ENCODE data around the gene EXOSC9. TPM values are rescaled to one million over a fixed set of nuclear protein-coding genes. Genes with fewer than 3 reads are reported as not detected.

Gene EXOSC9
- total and polyA plus RNA-seq, 2 donors (not counting 1 experiment from before 2014, with no cell fraction given): 15.5 to 33.8 TPM

GRCh38 chr4:121796283-121796682, 4.8 kb upstream of the EXOSC9 start:
- TF ChIP-seq EZH2 (IDR thresholded peaks at IDR 0.05; ENCODE audit: low read length, missing control alignments) (no peak), CTCF (conservative IDR thresholded peaks at IDR 0.05 in 1 of 2, IDR thresholded peaks at IDR 0.05 in 1 of 2; ENCODE audit: low read depth in 1 of 2, low read length in 2 of 2) (no peak)
- H3K27me3 ChIP-seq (ENCODE audit: control insufficient read depth, insufficient read depth, low read length): no peaks in the 10 kb centered on the region
- H2AFZ ChIP-seq (ENCODE audit: low read length): peak overlapping the region; percentile 15
- H3K4me1 ChIP-seq (ENCODE audit: control insufficient read depth, extremely low read depth, insufficient read depth, low read length): peaks cover 5% of the 10 kb centered on the region
- no peaks in the 10 kb centered on the region for H3K36me3 ChIP-seq (ENCODE audit: control insufficient read depth, insufficient read depth, low read length)
- no peak for DNase-seq (ENCODE audit: low read depth in 2 of 2)
- H3K27ac ChIP-seq (ENCODE audit: insufficient read depth, low read length): no peak overlapping the region
- no peak overlapping the region for H3K9ac ChIP-seq (ENCODE audit: insufficient read depth, low read length)
- no peaks in the 10 kb centered on the region for H3K9me3 ChIP-seq (ENCODE audit: control insufficient read depth, insufficient read depth, low read depth, low read length)
- no peaks in the 10 kb centered on the region for H4K20me1 ChIP-seq (ENCODE audit: control insufficient read depth, extremely low read depth, insufficient read depth, low read length)
- H3K79me2 ChIP-seq (ENCODE audit: control insufficient read depth, insufficient read depth, low read length): peaks cover 1% of the 10 kb centered on the region
- H3K4me3 ChIP-seq (replicated peaks in 1 of 4; ENCODE audit: control extremely low read depth in 1 of 4, insufficient read depth in 1 of 4, low read depth in 3 of 4, low read length in 4 of 4): no peak overlapping the region
- H3K4me2 ChIP-seq (ENCODE audit: extremely low read depth, insufficient read depth, low read length): no peak overlapping the region

GRCh38 chr4:121799208-121799823, 1.8 kb upstream of the EXOSC9 start:
- Histone ChIP-seq H3K4me1 (ENCODE audit: control insufficient read depth, extremely low read depth, insufficient read depth, low read length) (peaks cover 7% of the 10 kb centered on the region), H3K36me3 (ENCODE audit: control insufficient read depth, insufficient read depth, low read length) (no peaks in the 10 kb centered on the region), H3K9ac (ENCODE audit: insufficient read depth, low read length) (no peak overlapping the region), H3K9me3 (ENCODE audit: control insufficient read depth, insufficient read depth, low read depth, low read length) (no peaks in the 10 kb centered on the region), H4K20me1 (ENCODE audit: control insufficient read depth, extremely low read depth, insufficient read depth, low read length) (no peaks in the 10 kb centered on the region), H2AFZ (ENCODE audit: low read length) (peak overlapping the region; percentile 58), H3K27ac (ENCODE audit: insufficient read depth, low read length) (no peak overlapping the region), H3K79me2 (ENCODE audit: control insufficient read depth, insufficient read depth, low read length) (peaks cover 19% of the 10 kb centered on the region), H3K27me3 (ENCODE audit: control insufficient read depth, insufficient read depth, low read length) (no peaks in the 10 kb centered on the region), H3K4me2 (ENCODE audit: extremely low read depth, insufficient read depth, low read length) (peak overlapping the region; percentile 40), H3K4me3 (replicated peaks in 1 of 4; ENCODE audit: control extremely low read depth in 1 of 4, insufficient read depth in 1 of 4, low read depth in 3 of 4, low read length in 4 of 4) (no peak overlapping the region)
- DNase-seq (ENCODE audit: low read depth in 2 of 2): no peak
- TF ChIP-seq EZH2 (IDR thresholded peaks at IDR 0.05; ENCODE audit: low read length, missing control alignments) (no peak), CTCF (conservative IDR thresholded peaks at IDR 0.05 in 1 of 2, IDR thresholded peaks at IDR 0.05 in 1 of 2; ENCODE audit: low read depth in 1 of 2, low read length in 2 of 2) (no peak)

GRCh38 chr4:121799867-121800501, 1.1 kb upstream of the EXOSC9 start:
- Histone ChIP-seq H3K4me3 (replicated peaks in 1 of 4; ENCODE audit: control extremely low read depth in 1 of 4, insufficient read depth in 1 of 4, low read depth in 3 of 4, low read length in 4 of 4) (no peak overlapping the region), H3K79me2 (ENCODE audit: control insufficient read depth, insufficient read depth, low read length) (peaks cover 19% of the 10 kb centered on the region), H3K4me2 (ENCODE audit: extremely low read depth, insufficient read depth, low read length) (no peak overlapping the region), H3K27ac (ENCODE audit: insufficient read depth, low read length) (no peak overlapping the region), H3K9ac (ENCODE audit: insufficient read depth, low read length) (no peak overlapping the region), H3K27me3 (ENCODE audit: control insufficient read depth, insufficient read depth, low read length) (no peaks in the 10 kb centered on the region), H3K9me3 (ENCODE audit: control insufficient read depth, insufficient read depth, low read depth, low read length) (no peaks in the 10 kb centered on the region), H3K36me3 (ENCODE audit: control insufficient read depth, insufficient read depth, low read length) (no peaks in the 10 kb centered on the region), H4K20me1 (ENCODE audit: control insufficient read depth, extremely low read depth, insufficient read depth, low read length) (no peaks in the 10 kb centered on the region), H2AFZ (ENCODE audit: low read length) (peak overlapping the region; percentile 58), H3K4me1 (ENCODE audit: control insufficient read depth, extremely low read depth, insufficient read depth, low read length) (peaks cover 7% of the 10 kb centered on the region)
- TF ChIP-seq EZH2 (IDR thresholded peaks at IDR 0.05; ENCODE audit: low read length, missing control alignments): no peak
- TF ChIP-seq CTCF (conservative IDR thresholded peaks at IDR 0.05 in 1 of 2, IDR thresholded peaks at IDR 0.05 in 1 of 2; ENCODE audit: low read depth in 1 of 2, low read length in 2 of 2): no peak
- DNase-seq (ENCODE audit: low read depth in 2 of 2): no peak

Data from fibroblast of lung (primary cell).